Activated T-cell treated with anti-CD3 and anti-CD28 coated beads, Interleukin-2, amount 50 U/mL, for 1 hour (primary cell): ENCODE results near the gene EML6.
"Not testable (repeated sequence)": the region's sequence is repeated elsewhere in the genome, so short reads cannot be mapped to it uniquely, and the experiment has no call there.

Source experiments
- DNase-seq: peaks from one replicate; pipeline ENCODE4 v3.0.0-alpha.2; 2020

EML6 gene

DNA sequence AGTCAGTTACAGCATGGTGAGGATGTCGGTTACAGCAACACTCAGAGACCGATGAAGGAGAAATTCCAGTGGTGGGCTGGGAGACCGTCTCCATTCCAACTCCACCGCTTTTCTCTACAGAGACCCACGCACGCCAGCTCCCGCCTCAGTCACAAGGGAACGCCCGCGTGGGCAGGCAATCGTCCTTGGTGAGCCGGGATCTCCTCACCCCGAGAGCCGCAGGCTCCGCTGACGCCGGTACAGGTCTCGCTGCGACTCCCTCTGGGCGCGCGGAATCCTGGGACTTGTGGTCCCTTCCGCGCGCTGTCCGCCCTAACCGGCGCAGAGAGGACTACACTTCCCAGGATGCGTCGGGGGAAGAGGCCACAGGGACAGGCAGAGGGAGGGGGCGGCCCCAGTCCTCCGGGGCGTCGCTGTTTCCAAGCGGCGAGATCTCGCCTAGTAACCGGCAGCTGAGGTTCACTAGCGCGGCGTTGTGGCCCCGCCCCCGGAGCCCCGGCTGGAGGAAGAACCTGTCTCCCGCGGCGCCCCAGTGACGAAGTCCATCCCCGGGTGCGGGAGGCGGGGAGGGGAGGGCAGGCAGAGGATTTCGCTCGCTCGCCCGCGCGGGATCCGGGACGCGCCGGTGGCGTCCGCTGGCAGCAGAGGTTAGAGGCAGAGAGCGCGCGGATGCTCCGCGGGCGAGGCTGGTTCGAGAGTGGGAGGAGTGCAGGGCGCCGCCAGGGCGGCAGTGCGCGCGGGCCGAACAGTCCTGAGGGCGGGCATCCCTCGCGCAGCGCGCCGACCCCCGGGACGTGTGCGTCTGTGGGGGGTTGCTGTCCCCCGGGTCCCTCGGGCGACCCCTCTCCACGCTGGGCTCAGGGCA, at the start of gene EML6:
Gene EML6, plus strand, starts transcription at position 532 of the 865 bp plus-strand sequence. CDS start 1,400 bp downstream, outside the sequence.
- DNase-seq = peak; percentile 98

DNA sequence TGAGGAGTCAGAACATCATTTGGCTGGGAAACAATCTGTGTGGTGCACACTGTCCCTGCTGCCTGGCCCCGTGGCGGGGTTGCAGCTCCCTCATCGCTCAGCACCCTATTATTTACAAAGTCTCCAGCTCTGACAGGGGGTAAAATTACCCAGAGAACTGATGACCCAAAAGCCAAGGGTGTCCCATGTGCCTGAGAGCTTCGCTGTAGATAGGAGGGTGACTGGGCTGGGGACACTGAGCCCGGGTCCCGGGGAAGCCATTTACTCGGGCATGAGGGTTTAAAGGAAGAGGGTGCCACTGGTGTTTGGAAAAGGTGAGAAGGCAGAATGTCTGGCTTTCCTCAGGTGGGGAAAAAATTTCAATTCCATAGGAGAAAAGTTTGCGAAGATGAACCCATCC, 48.2 kb upstream of the EML6 start:
- DNase-seq = no peak

DNA sequence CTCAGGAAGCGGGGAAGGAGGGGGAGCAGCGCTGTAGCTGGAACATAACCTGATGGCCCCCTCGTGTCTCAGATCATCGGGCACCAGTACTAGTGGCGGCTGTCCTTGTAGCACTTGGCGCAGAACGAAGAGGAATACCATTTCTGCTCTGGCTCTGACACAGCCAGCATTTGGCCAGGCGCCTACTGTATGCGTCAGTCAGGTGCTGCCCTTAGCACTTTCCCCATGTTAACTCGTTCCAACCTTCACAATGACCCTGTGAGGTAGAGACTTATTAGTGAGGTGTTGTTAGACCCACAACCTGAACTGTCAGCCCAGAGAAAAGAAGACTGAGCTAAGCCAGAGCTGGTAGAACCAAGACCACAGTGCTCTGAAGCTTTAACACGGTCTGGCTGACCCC, 47.7 kb upstream of the EML6 start:
- no peak for DNase-seq

DNA sequence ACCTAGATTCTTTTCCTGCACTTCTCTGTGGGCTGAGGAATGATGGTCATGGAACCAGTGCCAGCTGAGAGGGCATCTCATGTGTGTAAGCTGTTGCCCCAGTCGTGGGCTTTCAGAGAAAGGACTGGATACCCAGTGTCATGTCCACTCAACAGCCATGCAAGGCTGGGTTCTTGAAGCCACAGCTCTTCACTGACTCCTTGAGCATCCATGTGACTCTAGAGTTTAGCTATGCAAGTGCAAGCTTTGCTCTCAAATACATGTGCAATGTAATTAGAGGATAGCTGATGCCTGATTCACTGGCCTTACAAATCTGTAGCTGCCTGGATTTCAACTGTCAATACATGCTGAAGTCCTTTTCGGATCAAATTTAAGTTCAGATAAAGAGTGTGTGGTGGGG, 46.8 kb upstream of the EML6 start:
- no peak for DNase-seq

DNA sequence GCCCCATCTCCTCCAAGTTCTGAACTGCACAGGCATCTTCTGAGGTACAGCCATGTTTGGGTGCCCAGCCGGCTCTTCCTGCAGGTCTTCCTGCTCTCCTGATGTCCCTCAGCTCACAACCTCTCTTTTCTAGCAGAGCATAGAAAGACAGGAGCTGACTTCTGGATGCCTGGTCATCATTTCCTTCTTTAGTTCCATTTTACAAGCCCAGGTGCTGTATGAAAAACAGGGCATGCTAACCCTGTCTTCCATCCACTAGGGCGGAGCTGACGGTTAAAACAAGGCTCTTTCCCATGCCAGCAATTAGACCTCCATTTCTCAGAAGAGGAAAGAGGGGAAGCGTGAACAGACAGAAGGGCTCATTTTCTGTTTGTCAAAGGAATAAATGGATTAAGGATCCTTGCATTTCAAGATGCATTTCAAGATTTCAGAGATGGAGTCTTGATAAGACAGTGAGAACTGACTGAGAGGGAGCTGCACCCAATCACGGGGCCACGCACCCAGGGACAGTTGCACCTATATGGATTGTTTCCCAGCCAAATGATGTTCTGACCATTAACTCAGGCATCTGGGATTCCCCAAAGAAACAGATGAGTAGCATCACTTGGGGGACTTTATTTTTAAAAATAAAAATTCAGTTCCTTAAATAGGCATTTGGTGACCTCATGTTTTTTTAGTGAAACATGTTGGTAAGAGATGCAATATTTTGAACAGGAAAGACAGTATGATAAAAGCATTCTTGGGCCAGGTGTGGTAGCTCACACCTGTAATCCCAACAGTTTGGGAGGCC, 45.8 kb upstream of the EML6 start:
- DNase-seq = no peak

GRCh38 chr2:54678719-54679118, 44.7 kb upstream of the EML6 start:
- DNase-seq = no peak

DNA sequence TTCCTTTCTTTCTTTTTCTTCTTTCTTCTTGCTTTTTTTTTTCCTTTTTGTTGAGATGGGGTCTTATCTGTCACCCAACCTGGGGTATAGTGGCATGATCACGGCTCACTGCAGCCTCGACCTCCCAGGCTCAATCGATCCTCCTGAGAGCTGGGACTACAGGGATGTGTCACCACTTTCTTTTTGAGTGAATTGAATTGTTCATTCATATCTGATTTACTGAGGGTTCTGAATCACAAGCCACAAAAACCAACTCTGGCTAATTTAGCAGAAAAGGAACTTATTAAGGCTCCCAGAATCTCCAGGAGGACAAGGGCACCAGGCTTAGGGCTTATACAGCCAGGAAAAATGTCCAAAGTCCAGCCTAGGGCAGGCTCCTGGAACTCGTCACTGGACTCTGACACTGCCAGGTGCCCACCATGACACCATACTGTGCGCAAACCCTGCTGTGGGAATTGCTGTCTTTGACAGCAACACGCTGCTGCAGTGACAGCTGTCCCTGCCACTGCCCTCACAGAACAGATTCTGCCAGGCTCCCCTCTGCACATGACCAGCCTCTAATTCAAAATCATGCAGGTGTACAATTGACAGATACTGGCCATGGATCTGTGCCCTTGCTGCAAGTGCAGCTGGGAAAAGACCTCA, 42.9 kb upstream of the EML6 start:
- no peak for DNase-seq

- no peak for DNase-seq
Observed at GRCh38 chr2:54681416-54681815, 42.0 kb upstream of the EML6 start.

DNA sequence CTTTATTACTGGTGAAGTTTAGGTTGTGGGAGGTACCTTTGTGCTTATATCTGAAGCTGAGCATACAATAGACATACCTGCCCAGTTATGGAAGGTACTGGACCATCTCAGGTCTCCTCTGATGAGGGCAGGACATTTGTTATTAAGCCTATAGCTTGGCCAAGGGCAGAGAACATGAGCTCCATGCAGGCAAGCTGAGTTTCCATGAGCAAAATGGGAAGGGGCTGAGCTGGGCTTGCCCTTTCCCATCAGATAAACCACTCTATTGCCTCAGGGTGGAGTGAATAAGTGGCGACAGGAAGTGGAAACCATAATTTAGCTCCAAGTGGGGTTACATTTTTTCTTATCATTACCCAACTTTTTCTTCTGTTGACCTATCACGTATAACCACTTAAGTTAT, 39.9 kb upstream of the EML6 start:
- DNase-seq = no peak

DNA sequence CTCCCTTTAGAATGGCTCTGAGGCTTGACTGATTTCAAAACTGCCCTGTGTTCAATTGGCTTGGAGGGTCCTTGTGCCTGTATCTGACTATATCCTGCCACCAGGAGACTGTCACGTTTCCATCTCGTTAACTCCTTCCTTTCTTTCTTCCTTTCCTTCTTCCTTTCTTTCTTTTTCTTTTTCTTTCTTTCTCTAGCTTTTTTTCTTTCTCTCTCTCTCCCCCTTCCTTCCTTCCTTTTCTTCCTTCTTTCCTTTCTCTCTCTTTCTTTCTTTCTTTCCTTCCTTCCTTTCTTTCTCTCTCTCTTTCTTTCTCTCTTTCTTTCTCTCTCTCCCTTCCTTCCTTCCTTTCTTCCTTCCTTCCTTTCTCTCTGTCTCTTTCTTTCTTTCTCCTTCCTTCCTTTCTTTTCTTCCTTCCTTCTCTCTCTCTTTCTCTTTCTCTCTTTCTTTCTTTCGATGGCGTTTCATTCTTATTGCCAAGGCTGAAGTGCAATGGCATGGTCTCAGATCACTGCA, 38.1 kb upstream of the EML6 start:
- no peak for DNase-seq

GRCh38 chr2:54687595-54688152, 35.8 kb upstream of the EML6 start:
- no peak for DNase-seq

DNA sequence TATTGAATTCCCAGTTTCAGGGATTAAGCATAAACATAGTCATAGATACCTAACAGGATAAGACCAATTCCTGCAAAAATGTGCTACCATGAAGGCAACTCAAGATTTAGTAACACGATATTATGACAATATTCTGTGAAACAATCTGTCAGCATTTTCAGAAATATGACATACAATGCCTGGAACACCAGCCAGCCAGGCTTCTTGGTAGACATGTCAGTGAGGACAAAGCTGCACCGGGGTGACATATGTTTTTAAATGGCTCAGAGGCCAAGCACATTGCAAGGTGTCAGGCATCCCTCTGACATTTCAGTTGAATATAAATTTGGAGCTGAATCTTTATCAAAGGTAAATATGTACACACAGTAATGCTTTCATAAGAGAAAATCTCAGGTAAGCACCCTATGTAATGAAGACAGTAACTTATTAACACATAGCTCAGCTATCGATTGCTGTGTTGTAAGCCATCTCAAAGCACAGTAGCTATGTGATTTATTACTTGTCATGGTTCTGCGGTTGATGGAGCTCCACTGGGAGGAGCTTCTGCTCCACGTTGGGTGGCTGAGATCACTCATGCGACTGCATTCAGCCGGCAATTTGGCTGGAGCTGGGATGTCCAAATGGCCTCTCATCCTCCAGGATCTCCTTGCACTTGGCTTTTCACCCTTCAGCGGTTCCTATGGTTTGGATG, 31.9 kb upstream of the EML6 start:
- no peak for DNase-seq

DNA sequence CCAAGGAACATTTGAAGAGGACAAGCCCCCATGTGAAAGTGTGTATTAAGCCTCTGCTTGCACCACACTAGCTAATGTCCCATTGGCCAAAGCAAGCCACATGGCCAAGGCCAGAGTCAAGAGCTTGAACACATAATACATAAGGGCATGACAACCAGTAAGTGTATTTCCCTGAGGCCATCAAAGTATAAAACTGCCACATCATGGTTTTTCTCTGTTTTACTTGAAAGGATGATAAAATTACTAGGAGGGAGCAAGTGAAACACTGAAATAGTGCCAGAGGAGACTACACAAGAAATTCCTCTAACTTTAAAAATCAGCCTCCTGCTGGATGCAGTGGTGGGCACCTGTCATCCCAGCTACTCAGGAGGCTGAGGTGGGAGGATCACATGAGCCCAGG, 30.9 kb upstream of the EML6 start:
- no peak for DNase-seq

GRCh38 chr2:54695378-54695777, 28.1 kb upstream of the EML6 start:
- DNase-seq = no peak

DNA sequence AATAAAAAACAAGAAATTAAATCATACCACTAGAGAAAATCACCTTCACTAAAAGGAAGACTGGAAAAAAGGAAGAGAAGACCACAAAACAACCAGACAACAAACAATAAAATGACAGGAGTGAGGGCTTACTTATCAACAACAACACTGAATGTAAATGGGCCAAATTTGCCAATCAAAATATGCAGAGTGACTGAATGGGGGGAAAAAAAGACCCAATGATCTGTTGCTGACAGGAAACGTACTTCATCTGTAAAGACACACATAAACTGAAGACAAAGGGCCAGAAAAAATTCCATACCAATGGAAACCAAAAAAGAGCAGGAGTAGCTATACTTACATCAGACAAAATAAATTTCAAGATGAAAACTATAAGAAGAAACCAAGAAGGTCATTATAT, 25.5 kb upstream of the EML6 start:
- no peak for DNase-seq

- not testable (repeated sequence) for DNase-seq
Observed at GRCh38 chr2:54698926-54699325, 24.5 kb upstream of the EML6 start.

DNA sequence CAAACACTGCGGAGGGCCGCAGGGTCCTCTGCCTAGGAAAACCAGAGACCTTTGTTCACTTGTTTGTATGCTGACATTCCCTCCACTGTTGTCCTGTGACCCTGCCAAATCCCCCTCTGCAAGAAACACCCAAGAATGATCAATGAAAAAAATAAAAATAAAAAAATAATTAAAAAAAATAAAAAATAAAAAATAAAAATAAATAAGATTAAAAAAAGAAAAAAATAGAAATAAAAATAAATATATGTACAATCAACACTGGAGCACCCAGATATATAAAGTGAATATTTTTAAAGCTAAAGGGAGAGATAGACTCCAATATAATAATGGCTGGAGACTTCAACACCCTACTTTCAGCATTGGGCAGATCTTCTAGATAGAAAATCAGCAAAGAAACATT, 23.8 kb upstream of the EML6 start:
- no peak for DNase-seq

DNA sequence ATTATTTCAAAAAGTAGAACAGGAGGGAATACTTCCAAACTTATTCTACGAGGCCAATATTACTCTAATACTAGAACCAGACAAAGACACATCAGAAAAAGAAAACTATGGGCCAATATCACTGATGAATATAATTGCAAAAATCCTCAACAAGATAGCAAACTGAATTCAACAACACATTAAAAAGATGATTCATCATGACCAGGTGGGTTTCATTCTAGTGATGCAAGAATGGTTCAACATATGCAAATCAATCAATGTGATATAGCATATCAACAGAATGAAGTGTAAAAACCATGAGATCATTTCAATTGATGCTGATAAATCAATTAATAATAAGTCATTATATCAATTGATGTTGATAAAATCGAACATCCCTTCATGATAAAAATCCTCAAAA, 22.4 kb upstream of the EML6 start:
- no peak for DNase-seq

- DNase-seq = no peak
Observed at GRCh38 chr2:54704238-54704637, 19.2 kb upstream of the EML6 start.

GRCh38 chr2:54704688-54705605, 18.5 kb upstream of the EML6 start:
- no peak for DNase-seq

- no peak for DNase-seq
Observed at GRCh38 chr2:54706622-54707021, 16.8 kb upstream of the EML6 start.
